ENCODE results near the gene PTPRN2.

The PTPRN2 gene

GRCh38 chr7:158193446-158193845 lies 394.2 kb downstream of the PTPRN2 start:
- DNase-seq (ENCODE audit: low spot score in 2 of 2) (no peak), ATAC-seq (replicated peaks; ENCODE audit: extremely low read depth, poor library complexity, severe bottlenecking) (no peak)
- Mint-ChIP-seq H3K36me3 (ENCODE audit: insufficient read depth) (peaks cover 1% of the 10 kb centered on the region), H3K27me3 (no peaks in the 10 kb centered on the region), H3K4me1 (no peaks in the 10 kb centered on the region), H3K4me3 (no peak overlapping the region), H3K9me3 (peaks cover 22% of the 10 kb centered on the region), H3K27ac (ENCODE audit: low read depth) (no peak overlapping the region)

- H3K27me3 Mint-ChIP-seq, result no peaks in the 10 kb centered on the region
Observed at GRCh38 chr7:158192956-158193355, 394.7 kb downstream of the PTPRN2 start.

GRCh38 chr7:158192184-158192835 lies 395.3 kb downstream of the PTPRN2 start:
- no peaks in the 10 kb centered on the region for H3K27me3 Mint-ChIP-seq
- H3K4me3 Mint-ChIP-seq, result no peak overlapping the region
- peaks cover 18% of the 10 kb centered on the region for H3K9me3 Mint-ChIP-seq
- H3K4me1 Mint-ChIP-seq, result no peaks in the 10 kb centered on the region
- no peak for DNase-seq (ENCODE audit: low spot score in 2 of 2)
- no peak for ATAC-seq (replicated peaks; ENCODE audit: extremely low read depth, poor library complexity, severe bottlenecking)
- H3K27ac Mint-ChIP-seq (ENCODE audit: low read depth), result no peak overlapping the region
- peaks cover 1% of the 10 kb centered on the region for H3K36me3 Mint-ChIP-seq (ENCODE audit: insufficient read depth)

More at GRCh38 chr7:158192956-158193355, 394.7 kb downstream of the PTPRN2 start:
- H3K4me3 Mint-ChIP-seq, result no peak overlapping the region
- no peaks in the 10 kb centered on the region for H3K4me1 Mint-ChIP-seq
- no peak for ATAC-seq (replicated peaks; ENCODE audit: extremely low read depth, poor library complexity, severe bottlenecking)
- H3K27ac Mint-ChIP-seq (ENCODE audit: low read depth), result no peak overlapping the region
- peaks cover 1% of the 10 kb centered on the region for H3K36me3 Mint-ChIP-seq (ENCODE audit: insufficient read depth)
- no peak for DNase-seq (ENCODE audit: low spot score in 2 of 2)
- H3K9me3 Mint-ChIP-seq, result peaks cover 22% of the 10 kb centered on the region

- ATAC-seq (replicated peaks; ENCODE audit: extremely low read depth, poor library complexity, severe bottlenecking), result no peak
- Mint-ChIP-seq H3K27ac (ENCODE audit: low read depth) (no peak overlapping the region), H3K4me3 (no peak overlapping the region), H3K9me3 (peaks cover 17% of the 10 kb centered on the region), H3K36me3 (ENCODE audit: insufficient read depth) (peaks cover 1% of the 10 kb centered on the region), H3K27me3 (no peaks in the 10 kb centered on the region), H3K4me1 (no peaks in the 10 kb centered on the region)
- DNase-seq (ENCODE audit: low spot score in 2 of 2), result no peak
Observed at GRCh38 chr7:158191671-158192070, 396.0 kb downstream of the PTPRN2 start.

- H3K4me1 Mint-ChIP-seq, result no peaks in the 10 kb centered on the region
- peaks cover 16% of the 10 kb centered on the region for H3K9me3 Mint-ChIP-seq
- H3K4me3 Mint-ChIP-seq, result no peak overlapping the region
- H3K27ac Mint-ChIP-seq (ENCODE audit: low read depth), result no peak overlapping the region
- ATAC-seq (replicated peaks; ENCODE audit: extremely low read depth, poor library complexity, severe bottlenecking) (no peak), DNase-seq (ENCODE audit: low spot score in 2 of 2) (no peak)
- H3K27me3 Mint-ChIP-seq, result no peaks in the 10 kb centered on the region
- H3K36me3 Mint-ChIP-seq (ENCODE audit: insufficient read depth), result peaks cover 1% of the 10 kb centered on the region
Observed at GRCh38 chr7:158190756-158191155, 396.9 kb downstream of the PTPRN2 start.

GRCh38 chr7:158188676-158189075 lies 398.9 kb downstream of the PTPRN2 start:
- H3K4me3 Mint-ChIP-seq, result no peak overlapping the region
- H3K27ac Mint-ChIP-seq (ENCODE audit: low read depth), result no peak overlapping the region
- H3K9me3 Mint-ChIP-seq, result peaks cover 5% of the 10 kb centered on the region
- ATAC-seq (replicated peaks; ENCODE audit: extremely low read depth, poor library complexity, severe bottlenecking) (no peak), DNase-seq (ENCODE audit: low spot score in 2 of 2) (no peak)
- H3K36me3 Mint-ChIP-seq (ENCODE audit: insufficient read depth), result peaks cover 1% of the 10 kb centered on the region
- H3K27me3 Mint-ChIP-seq, result no peaks in the 10 kb centered on the region
- H3K4me1 Mint-ChIP-seq, result no peaks in the 10 kb centered on the region

- H3K27ac Mint-ChIP-seq (ENCODE audit: low read depth), result no peak overlapping the region
- H3K4me3 Mint-ChIP-seq, result no peak overlapping the region
- peaks cover under 1% of the 10 kb centered on the region for H3K36me3 Mint-ChIP-seq (ENCODE audit: insufficient read depth)
- ATAC-seq (replicated peaks; ENCODE audit: extremely low read depth, poor library complexity, severe bottlenecking) (no peak), DNase-seq (ENCODE audit: low spot score in 2 of 2) (no peak)
- peaks cover 10% of the 10 kb centered on the region for H3K27me3 Mint-ChIP-seq
- H3K9me3 Mint-ChIP-seq, result peaks cover 10% of the 10 kb centered on the region
- H3K4me1 Mint-ChIP-seq, result no peaks in the 10 kb centered on the region
Observed at GRCh38 chr7:158187694-158187994, 400.0 kb downstream of the PTPRN2 start.

GRCh38 chr7:158186864-158187693 lies 400.5 kb downstream of the PTPRN2 start:
- ATAC-seq (replicated peaks; ENCODE audit: extremely low read depth, poor library complexity, severe bottlenecking), result no peak
- no peak for DNase-seq (ENCODE audit: low spot score in 2 of 2)
- Mint-ChIP-seq H3K4me3 (no peak overlapping the region), H3K27ac (ENCODE audit: low read depth) (no peak overlapping the region), H3K27me3 (peaks cover 15% of the 10 kb centered on the region), H3K4me1 (no peaks in the 10 kb centered on the region), H3K36me3 (ENCODE audit: insufficient read depth) (no peaks in the 10 kb centered on the region), H3K9me3 (peaks cover 14% of the 10 kb centered on the region)

GRCh38 chr7:158186406-158186805 lies 401.2 kb downstream of the PTPRN2 start:
- no peak overlapping the region for H3K27ac Mint-ChIP-seq (ENCODE audit: low read depth)
- H3K36me3 Mint-ChIP-seq (ENCODE audit: insufficient read depth), result no peaks in the 10 kb centered on the region
- DNase-seq (ENCODE audit: low spot score in 2 of 2) (no peak), ATAC-seq (replicated peaks; ENCODE audit: extremely low read depth, poor library complexity, severe bottlenecking) (no peak)
- peaks cover 14% of the 10 kb centered on the region for H3K9me3 Mint-ChIP-seq
- H3K4me3 Mint-ChIP-seq, result no peak overlapping the region
- H3K4me1 Mint-ChIP-seq, result no peaks in the 10 kb centered on the region
- H3K27me3 Mint-ChIP-seq, result peaks cover 15% of the 10 kb centered on the region

GRCh38 chr7:158185653-158186052 lies 402.0 kb downstream of the PTPRN2 start:
- no peak for ATAC-seq (replicated peaks; ENCODE audit: extremely low read depth, poor library complexity, severe bottlenecking)
- DNase-seq (ENCODE audit: low spot score in 2 of 2), result no peak
- H3K27me3 Mint-ChIP-seq, result peaks cover 15% of the 10 kb centered on the region
- no peaks in the 10 kb centered on the region for H3K36me3 Mint-ChIP-seq (ENCODE audit: insufficient read depth)
- H3K27ac Mint-ChIP-seq (ENCODE audit: low read depth), result no peak overlapping the region
- H3K4me3 Mint-ChIP-seq, result no peak overlapping the region
- no peaks in the 10 kb centered on the region for H3K4me1 Mint-ChIP-seq
- peaks cover 14% of the 10 kb centered on the region for H3K9me3 Mint-ChIP-seq

GRCh38 chr7:158183431-158183830 lies 404.2 kb downstream of the PTPRN2 start:
- no peaks in the 10 kb centered on the region for H3K36me3 Mint-ChIP-seq (ENCODE audit: insufficient read depth)
- H3K9me3 Mint-ChIP-seq, result peaks cover 9% of the 10 kb centered on the region
- H3K27ac Mint-ChIP-seq (ENCODE audit: low read depth), result no peak overlapping the region
- no peak for DNase-seq (ENCODE audit: low spot score in 2 of 2)
- H3K4me1 Mint-ChIP-seq, result no peaks in the 10 kb centered on the region
- peaks cover 15% of the 10 kb centered on the region for H3K27me3 Mint-ChIP-seq
- no peak for ATAC-seq (replicated peaks; ENCODE audit: extremely low read depth, poor library complexity, severe bottlenecking)
- no peak overlapping the region for H3K4me3 Mint-ChIP-seq

GRCh38 chr7:158176561-158177173 lies 411.0 kb downstream of the PTPRN2 start:
- H3K4me3 Mint-ChIP-seq, result no peak overlapping the region
- no peaks in the 10 kb centered on the region for H3K4me1 Mint-ChIP-seq
- no peak overlapping the region for H3K27ac Mint-ChIP-seq (ENCODE audit: low read depth)
- DNase-seq (ENCODE audit: low spot score in 2 of 2) (no peak), ATAC-seq (replicated peaks; ENCODE audit: extremely low read depth, poor library complexity, severe bottlenecking) (no peak)
- no peaks in the 10 kb centered on the region for H3K27me3 Mint-ChIP-seq
- H3K9me3 Mint-ChIP-seq, result peaks cover 18% of the 10 kb centered on the region
- H3K36me3 Mint-ChIP-seq (ENCODE audit: insufficient read depth), result no peaks in the 10 kb centered on the region

- Mint-ChIP-seq H3K27ac (ENCODE audit: low read depth) (no peak overlapping the region), H3K27me3 (no peaks in the 10 kb centered on the region), H3K9me3 (peaks cover 18% of the 10 kb centered on the region), H3K36me3 (ENCODE audit: insufficient read depth) (no peaks in the 10 kb centered on the region), H3K4me1 (no peaks in the 10 kb centered on the region), H3K4me3 (no peak overlapping the region)
- ATAC-seq (replicated peaks; ENCODE audit: extremely low read depth, poor library complexity, severe bottlenecking), result no peak
- DNase-seq (ENCODE audit: low spot score in 2 of 2), result no peak
Observed at GRCh38 chr7:158175779-158176178, 411.8 kb downstream of the PTPRN2 start.

Measured in central memory CD8-positive, alpha-beta T cell (primary cell).